AG09309 (cell line): ENCODE data around the gene PCDHGB4.

Experiments used
- DNase-seq: peaks from one replicate; pipeline ENCODE4 v3.0.0-alpha.2; 2010; ENCODE audit warnings: low read depth
- H3K4me3 ChIP-seq: 2 replicates; pipeline ENCODE4 v1.5.1; 2011; ENCODE audit warnings: mild to moderate bottlenecking, low read depth, low read length, moderate library complexity; ENCODE audit not compliant: control insufficient read depth
- CTCF ChIP-seq: IDR thresholded peaks from 2 replicates; pipeline ENCODE4 v1.5.1; 2011; ENCODE audit warnings: mild to moderate bottlenecking, low read depth, low read length, inconsistent platforms; ENCODE audit not compliant: insufficient read depth, control insufficient read depth; ENCODE audit errors: missing control alignments

Gene PCDHGB4

GRCh38 chr5:141356950-141357349 lies 30.5 kb upstream of the PCDHGB4 start:
- DNase-seq, result no peak
- TF ChIP-seq CTCF, result no peak
- no peak overlapping the region for H3K4me3 ChIP-seq

GRCh38 chr5:141359790-141360426 lies 27.6 kb upstream of the PCDHGB4 start, which contains the start of gene PCDHGB2:
Gene PCDHGB2, plus strand, starts transcription at chr5:141359994. Its CDS starts 142 bp downstream, at chr5:141360136.
- no peak for DNase-seq
- peak within 1 kb of the TSS; percentile 59 for H3K4me3 ChIP-seq
- TF ChIP-seq CTCF, result peak; percentile 59

- H3K4me3 ChIP-seq, result peak overlapping the region; percentile 59; the same call in 1 of the 2 replicates
- TF ChIP-seq CTCF, result no peak
- DNase-seq, result no peak
Observed at GRCh38 chr5:141360685-141361084, 26.8 kb upstream of the PCDHGB4 start.

- DNase-seq, result no peak
- no peak overlapping the region for H3K4me3 ChIP-seq
- TF ChIP-seq CTCF, result no peak
Observed at GRCh38 chr5:141362719-141363118, 24.8 kb upstream of the PCDHGB4 start.

GRCh38 chr5:141363952-141364660 lies 23.4 kb upstream of the PCDHGB4 start, which contains the start of gene PCDHGA5:
Gene PCDHGA5, plus strand, starts transcription at chr5:141364162. Its CDS starts 169 bp downstream, at chr5:141364331.
- peak; percentile 27 for TF ChIP-seq CTCF

GRCh38 chr5:141366016-141366896 lies 21.2 kb upstream of the PCDHGB4 start:
- no peak for DNase-seq
- TF ChIP-seq CTCF, result no peak
- no peak overlapping the region for H3K4me3 ChIP-seq

More at GRCh38 chr5:141363952-141364660, 23.4 kb upstream of the PCDHGB4 start, which contains the start of gene PCDHGA5:
- peak within 1 kb of the TSS; percentile 18 for H3K4me3 ChIP-seq
- DNase-seq, result no peak
